Measurements from ENCODE around the gene SYNGR2.

SYNGR2 gene

DNA sequence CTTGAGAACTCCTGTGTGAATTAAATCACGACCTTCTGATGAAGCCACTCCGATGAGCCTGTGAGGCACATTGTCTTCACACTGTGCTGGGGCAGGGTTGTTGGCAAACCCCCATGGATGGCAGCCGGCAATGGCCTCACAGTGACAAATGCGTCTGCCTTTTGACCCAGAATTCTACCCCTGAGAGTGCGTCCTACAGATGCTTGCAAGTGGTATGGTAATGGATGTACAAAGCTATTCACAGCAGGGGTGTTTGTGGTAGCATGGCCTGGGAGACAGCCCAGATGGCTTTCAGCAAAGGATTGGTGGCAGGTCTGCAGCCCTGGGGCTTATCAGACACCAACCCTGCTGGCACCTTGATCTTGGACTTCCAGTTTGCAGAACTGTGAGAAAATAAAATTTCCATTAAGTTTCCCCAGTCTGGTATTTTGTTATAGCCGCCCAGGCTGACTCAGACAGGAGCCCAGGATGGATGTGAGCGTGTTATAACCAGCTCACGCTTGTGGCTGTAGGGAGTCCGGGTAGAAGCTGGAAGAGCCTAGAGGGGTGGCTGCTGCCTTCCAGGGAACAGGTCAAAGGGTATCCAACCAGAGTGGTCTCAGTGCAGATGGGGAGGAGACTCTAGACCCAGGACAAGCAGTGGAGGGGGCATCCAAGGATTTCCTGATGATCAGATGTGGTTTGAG is 28.9 kb downstream of the SYNGR2 start:
- H3K27ac ChIP-seq (ENCODE audit: low read length), result no peak overlapping the region

DNA sequence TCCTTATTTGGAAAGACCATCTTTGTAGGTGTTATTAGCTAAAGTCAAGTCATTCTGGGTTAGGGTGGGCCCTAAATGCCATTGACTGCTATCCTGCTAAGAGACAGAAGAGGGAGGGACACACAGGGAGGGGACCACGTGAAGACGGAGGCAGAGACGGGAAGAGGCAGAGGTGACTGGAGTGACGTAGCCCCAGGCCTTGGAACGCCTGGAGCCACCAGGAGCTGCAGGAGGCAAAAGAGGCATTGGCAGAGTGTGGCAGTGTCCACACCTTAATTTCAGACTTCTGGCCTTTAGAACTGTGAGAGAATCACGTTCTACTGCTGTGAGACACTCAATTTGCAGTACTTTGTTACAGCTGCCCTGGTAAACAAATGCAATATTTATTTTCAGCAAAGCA is 32.1 kb downstream of the SYNGR2 start:
- Histone ChIP-seq H3K4me2 (ENCODE audit: insufficient read depth, low read length) (no peak overlapping the region), H3K27me3 (ENCODE audit: insufficient read depth, low read length, poor library complexity) (no peaks in the 10 kb centered on the region), H3K27ac (ENCODE audit: low read length) (no peak overlapping the region), H3K4me3 (ENCODE audit: low read depth in 1 of 2, low read length in 2 of 2) (no peak overlapping the region), H3K79me2 (ENCODE audit: insufficient read depth, low read length) (peaks cover 8% of the 10 kb centered on the region; the same call in 1 of the 2 replicates), H3K9ac (ENCODE audit: low read depth, low read length) (no peak overlapping the region), H2AFZ (ENCODE audit: low read depth, low read length) (no peak overlapping the region), H4K20me1 (ENCODE audit: insufficient read depth, low read length) (peaks cover 15% of the 10 kb centered on the region; the same call in 1 of the 2 replicates), H3K4me1 (ENCODE audit: insufficient read depth, low read length) (no peaks in the 10 kb centered on the region), H3K9me3 (ENCODE audit: insufficient read depth, low read length, severe bottlenecking) (no peaks in the 10 kb centered on the region), H3K36me3 (ENCODE audit: insufficient read depth, low read length) (peaks cover 61% of the 10 kb centered on the region)
- no peak for DNase-seq
- TF ChIP-seq, protein P1, sequence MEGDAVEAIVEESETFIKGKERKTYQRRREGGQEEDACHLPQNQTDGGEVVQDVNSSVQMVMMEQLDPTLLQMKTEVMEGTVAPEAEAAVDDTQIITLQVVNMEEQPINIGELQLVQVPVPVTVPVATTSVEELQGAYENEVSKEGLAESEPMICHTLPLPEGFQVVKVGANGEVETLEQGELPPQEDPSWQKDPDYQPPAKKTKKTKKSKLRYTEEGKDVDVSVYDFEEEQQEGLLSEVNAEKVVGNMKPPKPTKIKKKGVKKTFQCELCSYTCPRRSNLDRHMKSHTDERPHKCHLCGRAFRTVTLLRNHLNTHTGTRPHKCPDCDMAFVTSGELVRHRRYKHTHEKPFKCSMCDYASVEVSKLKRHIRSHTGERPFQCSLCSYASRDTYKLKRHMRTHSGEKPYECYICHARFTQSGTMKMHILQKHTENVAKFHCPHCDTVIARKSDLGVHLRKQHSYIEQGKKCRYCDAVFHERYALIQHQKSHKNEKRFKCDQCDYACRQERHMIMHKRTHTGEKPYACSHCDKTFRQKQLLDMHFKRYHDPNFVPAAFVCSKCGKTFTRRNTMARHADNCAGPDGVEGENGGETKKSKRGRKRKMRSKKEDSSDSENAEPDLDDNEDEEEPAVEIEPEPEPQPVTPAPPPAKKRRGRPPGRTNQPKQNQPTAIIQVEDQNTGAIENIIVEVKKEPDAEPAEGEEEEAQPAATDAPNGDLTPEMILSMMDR (IDR thresholded peaks at IDR 0.05; ENCODE audit: borderline replicate concordance, extremely low read depth, low read length, poor library complexity, severe bottlenecking), result no peak
- TF ChIP-seq EZH2 (IDR thresholded peaks at IDR 0.05; ENCODE audit: borderline replicate concordance, low read depth, low read length, severe bottlenecking), result no peak
- ATAC-seq (ENCODE audit: insufficient read depth, low read depth), result no peak

More for the DNA sequence above, 28.9 kb downstream of the SYNGR2 start:
- H3K4me2 ChIP-seq (ENCODE audit: insufficient read depth, low read length), result no peak overlapping the region
- H3K9me3 ChIP-seq (ENCODE audit: insufficient read depth, low read length, severe bottlenecking), result no peaks in the 10 kb centered on the region
- no peaks in the 10 kb centered on the region for H3K4me1 ChIP-seq (ENCODE audit: insufficient read depth, low read length)
- H3K79me2 ChIP-seq (ENCODE audit: insufficient read depth, low read length), result peaks cover 16% of the 10 kb centered on the region
- H3K36me3 ChIP-seq (ENCODE audit: insufficient read depth, low read length), result peaks cover 56% of the 10 kb centered on the region
- H3K9ac ChIP-seq (ENCODE audit: low read depth, low read length), result no peak overlapping the region
- ATAC-seq (ENCODE audit: insufficient read depth, low read depth) (no peak; the same call in 2 of the 3 replicates), DNase-seq (no peak)
- peaks cover 11% of the 10 kb centered on the region; the same call in 1 of the 2 replicates for H4K20me1 ChIP-seq (ENCODE audit: insufficient read depth, low read length)
- TF ChIP-seq EZH2 (IDR thresholded peaks at IDR 0.05; ENCODE audit: borderline replicate concordance, low read depth, low read length, severe bottlenecking), result no peak
- TF ChIP-seq, protein P1 (IDR thresholded peaks at IDR 0.05; ENCODE audit: borderline replicate concordance, extremely low read depth, low read length, poor library complexity, severe bottlenecking), result no peak
- H3K27me3 ChIP-seq (ENCODE audit: insufficient read depth, low read length, poor library complexity), result no peaks in the 10 kb centered on the region
- H3K4me3 ChIP-seq (ENCODE audit: low read depth in 1 of 2, low read length in 2 of 2), result no peak overlapping the region
- H2AFZ ChIP-seq (ENCODE audit: low read depth, low read length), result no peak overlapping the region

DNA sequence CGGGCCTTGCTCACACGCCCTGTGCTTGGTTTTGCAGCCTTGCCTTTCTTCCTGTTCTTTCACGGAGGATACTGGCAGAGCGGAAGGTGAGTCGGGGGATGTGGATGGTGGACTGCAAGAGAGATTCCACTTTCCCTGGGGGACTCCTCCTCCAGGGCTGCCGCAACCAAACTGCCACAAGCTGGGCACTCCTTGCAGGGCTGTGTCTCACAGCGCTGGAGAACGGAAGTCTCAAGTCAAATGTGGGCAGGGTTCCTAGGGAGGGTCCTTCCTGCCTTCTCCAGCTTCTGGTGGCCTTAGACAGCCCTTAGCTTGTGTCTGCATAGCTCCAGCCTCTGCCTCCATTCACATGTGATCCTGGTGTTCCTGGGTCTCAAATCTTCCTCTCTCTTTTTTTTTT is 34.3 kb downstream of the SYNGR2 start:
- Histone ChIP-seq H3K27ac (ENCODE audit: low read length) (no peak overlapping the region), H4K20me1 (ENCODE audit: insufficient read depth, low read length) (peaks cover 7% of the 10 kb centered on the region; the same call in 1 of the 2 replicates), H3K4me1 (ENCODE audit: insufficient read depth, low read length) (no peaks in the 10 kb centered on the region), H3K9me3 (ENCODE audit: insufficient read depth, low read length, severe bottlenecking) (no peaks in the 10 kb centered on the region), H3K4me2 (ENCODE audit: insufficient read depth, low read length) (no peak overlapping the region), H2AFZ (ENCODE audit: low read depth, low read length) (no peak overlapping the region), H3K4me3 (ENCODE audit: low read depth in 1 of 2, low read length in 2 of 2) (no peak overlapping the region), H3K36me3 (ENCODE audit: insufficient read depth, low read length) (peaks cover 56% of the 10 kb centered on the region), H3K9ac (ENCODE audit: low read depth, low read length) (no peak overlapping the region), H3K79me2 (ENCODE audit: insufficient read depth, low read length) (peaks cover 4% of the 10 kb centered on the region; the same call in 1 of the 2 replicates), H3K27me3 (ENCODE audit: insufficient read depth, low read length, poor library complexity) (no peaks in the 10 kb centered on the region)
- ATAC-seq (ENCODE audit: insufficient read depth, low read depth) (no peak), DNase-seq (no peak)
- TF ChIP-seq, protein P1 (IDR thresholded peaks at IDR 0.05; ENCODE audit: borderline replicate concordance, extremely low read depth, low read length, poor library complexity, severe bottlenecking), result no peak
